ENCODE data around the gene LGALS13.

The LGALS13 gene, protein sequence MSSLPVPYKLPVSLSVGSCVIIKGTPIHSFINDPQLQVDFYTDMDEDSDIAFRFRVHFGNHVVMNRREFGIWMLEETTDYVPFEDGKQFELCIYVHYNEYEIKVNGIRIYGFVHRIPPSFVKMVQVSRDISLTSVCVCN

DNA sequence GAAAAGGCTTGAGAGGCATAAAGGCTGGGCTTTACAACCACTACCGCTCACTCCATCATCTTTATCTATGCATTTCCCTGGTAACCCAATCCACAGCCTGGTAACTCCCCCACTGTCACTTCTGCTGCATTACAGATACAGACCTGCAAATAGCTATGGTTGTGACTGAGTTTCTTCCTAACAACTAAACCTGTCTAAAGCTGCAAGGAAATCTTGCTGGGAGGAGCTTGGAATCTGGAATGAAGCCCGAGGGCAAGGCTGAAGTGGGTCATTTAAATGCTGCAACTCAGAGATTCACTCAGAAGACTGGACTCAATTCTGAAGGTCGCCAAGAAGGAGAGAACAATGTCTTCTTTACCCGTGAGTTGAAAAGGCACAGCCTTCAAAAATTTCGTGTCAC, at the start of gene LGALS13:
LGALS13 (plus strand) TSS at position 301 of the 400 bp plus-strand sequence; CDS start at position 346, 45 bp downstream.
- FAIRE-seq, result no peak

DNA sequence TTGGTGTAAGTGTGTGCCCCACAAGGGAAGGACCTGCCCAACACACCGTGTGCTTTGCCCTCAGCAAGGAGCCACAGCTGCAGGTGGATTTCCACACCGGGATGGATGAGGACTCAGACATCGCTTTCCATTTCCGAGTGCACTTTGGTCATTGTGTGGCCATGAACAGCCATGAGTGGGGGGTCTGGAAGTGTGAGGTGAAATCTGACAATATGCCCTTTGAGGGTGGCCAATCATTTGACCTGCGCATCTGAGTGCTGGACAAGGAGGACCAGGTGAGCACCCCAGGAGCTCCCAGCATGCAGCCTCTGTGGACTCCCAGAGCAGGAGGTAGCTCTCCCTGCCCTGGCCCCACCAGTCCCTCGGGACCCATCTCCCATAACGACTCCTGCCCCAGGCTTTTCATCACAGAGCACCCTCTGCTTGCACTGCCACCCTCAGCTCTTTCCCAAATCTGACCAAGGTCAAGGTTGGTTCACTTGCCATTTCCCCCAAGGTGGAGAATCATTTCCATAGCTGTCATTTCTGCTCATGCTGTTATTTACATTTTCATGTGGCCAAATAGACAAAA, 49.2 kb upstream of the LGALS13 start:
- FAIRE-seq, result no peak

- FAIRE-seq, result no peak
Observed at GRCh38 chr19:39554701-39555311, 47.5 kb upstream of the LGALS13 start.

- no peak for FAIRE-seq
Observed at GRCh38 chr19:39555883-39556282, 46.4 kb upstream of the LGALS13 start.

- no peak for FAIRE-seq
Observed at GRCh38 chr19:39557811-39558623, 44.3 kb upstream of the LGALS13 start.

DNA sequence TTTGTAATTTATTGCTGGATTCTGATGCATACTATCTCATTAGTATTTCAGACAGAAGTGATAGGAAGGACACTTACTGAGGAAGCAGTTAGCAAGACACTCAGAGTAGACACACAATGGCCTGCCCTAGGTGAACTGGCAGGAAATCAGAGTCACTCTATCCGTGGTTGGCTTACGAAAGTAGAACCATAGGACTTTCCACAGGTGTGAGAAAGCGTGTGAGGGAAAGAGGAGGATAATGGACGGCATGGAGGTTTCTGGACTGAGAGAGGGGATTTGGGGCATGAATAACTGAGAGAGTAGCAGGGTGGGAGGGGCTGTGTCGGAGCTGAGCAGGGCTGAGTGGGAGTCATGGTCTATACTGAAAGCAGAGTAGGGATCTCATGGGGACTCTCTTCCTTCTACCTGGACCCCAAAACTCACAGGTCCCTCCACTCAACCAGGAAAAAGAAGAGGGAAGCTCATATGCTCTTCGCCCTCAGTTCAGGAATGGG, 43.7 kb upstream of the LGALS13 start:
- no peak for FAIRE-seq

GRCh38 chr19:39563408-39563807, 38.9 kb upstream of the LGALS13 start:
- FAIRE-seq, result no peak

DNA sequence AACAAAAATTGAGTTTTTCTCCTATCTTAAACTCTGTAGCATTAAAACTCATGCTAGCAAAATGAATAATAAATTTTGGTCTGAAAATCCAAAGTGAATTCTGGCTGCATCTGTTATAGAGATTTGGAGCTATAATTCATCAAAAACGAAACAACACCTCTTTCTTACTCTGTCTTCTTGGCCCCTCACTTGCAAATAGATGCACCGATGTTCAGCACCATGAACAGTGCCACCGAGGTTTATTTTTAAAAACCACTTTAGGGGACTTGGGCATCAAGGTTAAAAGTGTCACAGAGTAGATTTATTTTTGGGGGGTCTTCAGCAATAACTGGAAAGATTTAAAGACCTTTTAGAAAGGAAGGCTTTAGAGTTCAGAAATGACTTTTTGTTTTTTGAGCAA, 36.3 kb upstream of the LGALS13 start:
- no peak for FAIRE-seq

GRCh38 chr19:39568604-39569003, 33.7 kb upstream of the LGALS13 start:
- no peak for FAIRE-seq

- FAIRE-seq, result no peak
Observed at GRCh38 chr19:39582442-39582841, 19.9 kb upstream of the LGALS13 start.

GRCh38 chr19:39582891-39583625, 19.3 kb upstream of the LGALS13 start:
- no peak for FAIRE-seq

GRCh38 chr19:39587496-39587895, 14.8 kb upstream of the LGALS13 start:
- FAIRE-seq, result no peak

DNA sequence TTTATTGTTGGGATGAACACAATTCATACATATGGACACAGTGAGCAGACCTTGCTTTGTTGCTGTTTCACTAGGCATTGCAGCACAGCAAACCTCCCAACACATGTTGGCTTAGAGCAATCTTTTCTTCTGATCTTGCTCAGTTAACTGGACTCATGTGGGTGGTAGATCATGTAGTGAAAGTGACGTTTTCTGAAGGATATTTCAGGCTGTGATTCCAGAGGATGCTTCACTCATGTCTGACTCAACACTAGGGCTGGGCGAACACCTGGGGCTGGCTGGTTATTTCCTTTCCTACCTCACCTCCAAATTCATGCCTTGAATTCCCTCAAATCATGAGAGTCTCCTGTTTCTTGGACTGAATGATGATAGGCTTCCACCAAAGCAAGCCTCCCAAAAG, 14.3 kb upstream of the LGALS13 start:
- FAIRE-seq, result no peak

GRCh38 chr19:39590265-39590664, 12.1 kb upstream of the LGALS13 start:
- no peak for FAIRE-seq

- no peak for FAIRE-seq
Observed at GRCh38 chr19:39592381-39592780, 9.9 kb upstream of the LGALS13 start.

GRCh38 chr19:39595950-39596349, 6.4 kb upstream of the LGALS13 start:
- no peak for FAIRE-seq

GRCh38 chr19:39596911-39597310, 5.4 kb upstream of the LGALS13 start:
- FAIRE-seq, result no peak

DNA sequence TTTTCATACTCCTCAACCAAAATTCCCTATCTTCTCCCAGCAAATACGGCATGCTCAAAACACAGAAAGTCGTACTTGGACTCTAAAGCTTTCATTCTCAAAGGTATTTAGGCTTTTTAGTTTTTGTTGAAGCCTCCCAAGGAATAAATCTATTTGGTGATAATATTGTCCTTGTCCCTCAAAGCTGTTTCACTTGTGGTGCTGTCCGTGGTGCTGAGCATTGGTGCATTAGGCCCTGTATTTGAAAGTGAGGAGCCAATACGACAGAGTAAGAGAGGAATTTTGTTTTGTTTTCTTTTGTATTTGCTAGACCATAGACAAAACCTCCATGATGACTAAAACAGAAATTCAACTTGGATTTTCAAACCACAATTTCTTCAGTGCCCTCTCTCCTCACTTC, 3.2 kb upstream of the LGALS13 start:
- FAIRE-seq, result no peak

DNA sequence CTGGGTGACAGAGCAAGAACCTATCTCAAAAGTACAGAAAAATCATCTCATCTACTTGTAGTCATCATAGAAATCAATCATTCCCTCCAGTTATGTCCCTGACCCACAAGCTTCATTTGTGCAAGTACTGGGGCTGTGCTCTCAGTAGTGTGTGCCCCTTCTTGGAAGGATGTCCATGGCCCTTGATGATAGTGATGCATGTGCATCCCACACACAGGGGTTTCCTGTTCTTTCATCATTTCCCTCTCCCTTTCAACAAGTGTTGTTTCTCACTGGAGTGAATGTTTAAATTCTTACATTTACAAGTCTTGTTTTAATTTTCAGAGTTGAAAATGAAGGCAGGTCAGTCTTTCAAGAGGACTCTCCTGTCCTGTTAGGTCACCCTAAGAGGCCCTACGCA, 1.5 kb downstream of the LGALS13 start:
- no peak for FAIRE-seq

- no peak for FAIRE-seq
Observed at GRCh38 chr19:39607021-39607420, 4.7 kb downstream of the LGALS13 start.

GRCh38 chr19:39607561-39607960, 5.2 kb downstream of the LGALS13 start:
- FAIRE-seq, result no peak

DNA sequence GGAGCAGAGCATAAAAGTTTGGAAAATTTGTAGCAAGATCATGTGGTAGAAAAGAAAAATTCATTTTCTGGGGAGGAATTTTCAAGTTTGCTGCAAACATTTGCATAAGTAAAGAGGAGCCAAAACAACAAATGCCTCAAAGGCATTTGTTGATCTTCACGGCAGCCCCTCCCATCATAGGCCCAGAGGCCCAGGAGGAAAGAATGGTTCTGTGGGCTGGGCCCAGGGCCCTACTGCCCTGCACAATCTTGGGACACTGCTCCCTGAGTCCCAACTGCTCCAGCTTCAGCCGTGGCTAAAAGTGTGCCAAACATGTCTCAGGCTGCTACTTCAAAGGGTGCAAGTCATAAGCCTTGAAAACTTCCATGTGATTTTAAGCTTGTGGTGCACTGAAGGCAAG, 11.3 kb downstream of the LGALS13 start:
- no peak for FAIRE-seq

DNA sequence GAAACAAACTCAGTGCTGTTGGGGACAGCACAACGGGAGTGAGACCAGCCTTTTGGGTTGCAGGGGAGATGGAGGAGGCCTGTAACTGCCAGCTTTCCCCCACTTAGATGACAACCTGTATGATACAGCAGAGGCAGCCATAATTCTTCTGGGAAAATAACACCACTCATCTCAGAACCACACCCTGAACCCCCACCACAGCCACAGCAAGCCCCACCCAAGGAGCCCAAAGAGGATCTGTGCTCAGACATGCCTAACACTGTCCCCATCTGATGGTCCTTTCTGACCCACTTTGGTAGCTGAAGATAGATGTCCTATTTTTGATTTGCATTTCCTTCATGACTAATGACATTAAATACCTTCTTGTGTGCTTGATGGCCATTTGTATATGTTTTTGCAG, 15.4 kb downstream of the LGALS13 start:
- FAIRE-seq, result no peak

Measured in G401.6 (cell line).